ENCODE results near the gene PAK1. TPM values are rescaled to one million over a fixed set of nuclear protein-coding genes. Genes with fewer than 3 reads are reported as not detected.
A peak's percentile ranks its signal among the peaks of the same experiment; 100 is the strongest.

The PAK1 gene
- total and polyA plus RNA-seq, 8 donors = 16.7 to 89.5 (median 46.5) TPM

DNA sequence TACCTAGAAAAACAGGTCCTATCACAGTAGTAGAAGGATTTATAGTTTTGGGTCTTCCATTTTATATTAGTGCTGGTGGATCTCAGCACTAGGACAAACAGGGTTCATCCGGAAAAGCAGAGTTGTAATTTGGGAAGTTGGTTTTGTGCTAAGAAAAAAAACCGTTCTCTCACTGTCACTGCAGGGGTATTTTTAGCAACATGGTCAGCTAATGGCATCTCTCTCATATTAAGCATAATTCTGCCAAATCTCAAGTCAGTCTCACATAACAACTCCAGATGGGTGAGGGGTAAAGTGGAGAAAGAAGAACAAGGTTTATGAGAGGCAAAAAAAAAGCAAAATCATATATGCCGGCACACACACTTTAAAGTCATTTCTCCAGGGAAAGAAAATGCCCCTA lies 120.8 kb downstream of the PAK1 start:
- H3K27ac ChIP-seq = no peak overlapping the region
- 73 to 89% (median 78%) methylated on average over 3 of the region's 3 CpGs for WGBS, 5 donors
- peaks cover 0 to 29% (median 7%) of the 10 kb centered on the region in 4 donors for H3K4me1 ChIP-seq
- TF ChIP-seq POLR2AphosphoS5 (IDR thresholded peaks at IDR 0.05) = no peak
- no peak for TF ChIP-seq EP300 (IDR thresholded peaks at IDR 0.05)
- TF ChIP-seq CTCF (IDR thresholded peaks at IDR 0.05) = no peak
- TF ChIP-seq POLR2A (IDR thresholded peaks at IDR 0.05) = no peak
- intact Hi-C loops (cut with DNase I; ENCODE audit: low total_unique reads) = no loop called here
- no peaks in the 10 kb centered on the region for H3K27me3 ChIP-seq
- DNase-seq = peak in 1 of 2 donors; percentile 38
- H3K4me3 ChIP-seq = no peak overlapping the region
- no peaks in the 10 kb centered on the region for H3K9me3 ChIP-seq
- H3K36me3 ChIP-seq = peaks cover 7 to 58% (median 33%) of the 10 kb centered on the region in 4 donors

DNA sequence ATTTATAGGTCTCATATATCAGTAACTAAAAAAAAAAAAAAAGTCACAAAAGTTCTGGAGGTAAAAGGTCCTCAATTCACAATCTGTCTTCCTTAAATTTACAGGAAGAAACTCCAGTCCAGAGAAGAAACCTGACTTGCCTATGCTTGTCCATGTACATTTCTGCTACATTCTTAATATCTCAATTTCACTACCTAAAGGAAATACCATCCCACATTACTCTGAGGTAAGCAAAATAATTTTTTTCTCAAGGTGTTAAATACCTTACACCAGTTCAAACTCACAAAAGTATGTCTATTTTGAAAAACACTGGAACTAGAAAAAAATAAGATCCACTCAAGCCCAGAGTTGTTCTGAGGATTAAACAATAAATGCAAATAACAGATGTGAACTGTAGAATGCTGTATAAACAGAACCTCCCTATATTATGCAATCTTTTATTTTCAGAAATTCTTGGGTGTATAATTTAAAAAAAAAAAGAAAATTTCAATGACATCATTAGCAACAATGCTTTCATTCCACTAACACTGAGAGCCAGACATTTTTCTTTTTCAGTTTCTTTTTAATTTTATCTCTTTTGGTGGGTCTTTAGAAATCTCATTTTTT lies 122.5 kb downstream of the PAK1 start:
- peaks cover 7 to 57% (median 33%) of the 10 kb centered on the region in 4 donors for H3K36me3 ChIP-seq
- intact Hi-C loops (cut with DNase I; ENCODE audit: low total_unique reads) = no loop called here
- peaks cover 0 to 29% (median 7%) of the 10 kb centered on the region in 4 donors for H3K4me1 ChIP-seq
- H3K27me3 ChIP-seq = no peaks in the 10 kb centered on the region
- TF ChIP-seq POLR2AphosphoS5 (IDR thresholded peaks at IDR 0.05) (no peak), EP300 (IDR thresholded peaks at IDR 0.05) (no peak), CTCF (IDR thresholded peaks at IDR 0.05) (no peak), POLR2A (IDR thresholded peaks at IDR 0.05) (no peak)
- H3K4me3 ChIP-seq = no peak overlapping the region
- no peaks in the 10 kb centered on the region for H3K9me3 ChIP-seq
- H3K27ac ChIP-seq = no peak overlapping the region
- DNase-seq = peak in 1 of 2 donors; percentile 25

GRCh38 chr11:77347948-77348347 lies 125.9 kb downstream of the PAK1 start:
- 80 to 90% (median 85%) methylated on average over 2 of the region's 2 CpGs for WGBS, 5 donors
- Histone ChIP-seq H3K9me3 (no peaks in the 10 kb centered on the region), H3K27me3 (no peaks in the 10 kb centered on the region), H3K4me1 (peaks cover 0 to 14% (median 5%) of the 10 kb centered on the region in 4 donors), H3K27ac (no peak overlapping the region), H3K4me3 (no peak overlapping the region), H3K36me3 (peaks cover 0 to 63% (median 48%) of the 10 kb centered on the region in 4 donors)
- TF ChIP-seq EP300 (IDR thresholded peaks at IDR 0.05) (no peak), POLR2AphosphoS5 (IDR thresholded peaks at IDR 0.05) (no peak), POLR2A (IDR thresholded peaks at IDR 0.05) (no peak), CTCF (IDR thresholded peaks at IDR 0.05) (no peak)
- intact Hi-C loops (cut with DNase I; ENCODE audit: low total_unique reads) = no loop called here
- no peak for DNase-seq

DNA sequence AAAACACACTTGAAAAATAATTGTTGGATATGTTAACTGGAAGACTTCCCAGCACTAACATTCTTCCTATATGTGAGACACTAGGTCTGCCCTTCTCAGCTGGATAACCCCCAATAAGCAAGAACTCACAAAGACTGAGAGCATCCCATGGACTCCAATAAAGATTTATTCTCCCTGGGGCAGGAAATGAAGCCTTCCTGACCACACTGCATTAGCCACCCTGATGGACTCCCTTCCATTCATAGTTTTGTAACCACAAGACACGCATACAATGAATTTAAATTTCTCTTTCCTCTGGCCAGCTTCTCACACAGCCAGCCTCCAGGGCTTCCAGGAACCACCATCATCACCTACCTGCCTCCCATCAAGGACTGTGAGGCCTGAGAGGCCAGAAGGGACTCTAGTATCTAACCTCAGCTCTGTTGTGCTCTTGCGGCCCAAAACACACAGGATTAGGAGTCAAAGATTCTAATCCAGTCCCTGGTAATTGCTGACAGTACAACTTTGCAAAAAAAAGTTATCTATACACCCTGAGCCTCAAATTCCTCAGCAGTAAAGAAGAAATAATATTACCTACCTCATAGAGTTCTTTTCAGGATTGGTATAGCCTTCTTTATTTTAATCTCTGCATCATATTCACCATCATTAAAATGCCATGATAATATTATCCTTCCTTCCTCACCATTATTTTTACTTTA lies 126.8 kb downstream of the PAK1 start:
- no peak overlapping the region for H3K27ac ChIP-seq
- peak in 1 of 2 donors; percentile 23 for DNase-seq
- H3K4me3 ChIP-seq = no peak overlapping the region
- TF ChIP-seq POLR2A (IDR thresholded peaks at IDR 0.05) (no peak), CTCF (IDR thresholded peaks at IDR 0.05) (no peak)
- H3K4me1 ChIP-seq = peaks cover 0 to 12% (median 5%) of the 10 kb centered on the region in 4 donors
- H3K36me3 ChIP-seq = peaks cover 0 to 66% (median 56%) of the 10 kb centered on the region in 4 donors
- H3K27me3 ChIP-seq = no peaks in the 10 kb centered on the region
- 84 to 100% (median 96%) methylated on average over 2 of the region's 2 CpGs for WGBS, 5 donors
- no peaks in the 10 kb centered on the region for H3K9me3 ChIP-seq
- intact Hi-C loops (cut with DNase I; ENCODE audit: low total_unique reads) = no loop called here
